ENCODE data around the gene PLXNA2.
A peak's percentile ranks its signal among the peaks of the same experiment; 100 is the strongest.

DNA sequence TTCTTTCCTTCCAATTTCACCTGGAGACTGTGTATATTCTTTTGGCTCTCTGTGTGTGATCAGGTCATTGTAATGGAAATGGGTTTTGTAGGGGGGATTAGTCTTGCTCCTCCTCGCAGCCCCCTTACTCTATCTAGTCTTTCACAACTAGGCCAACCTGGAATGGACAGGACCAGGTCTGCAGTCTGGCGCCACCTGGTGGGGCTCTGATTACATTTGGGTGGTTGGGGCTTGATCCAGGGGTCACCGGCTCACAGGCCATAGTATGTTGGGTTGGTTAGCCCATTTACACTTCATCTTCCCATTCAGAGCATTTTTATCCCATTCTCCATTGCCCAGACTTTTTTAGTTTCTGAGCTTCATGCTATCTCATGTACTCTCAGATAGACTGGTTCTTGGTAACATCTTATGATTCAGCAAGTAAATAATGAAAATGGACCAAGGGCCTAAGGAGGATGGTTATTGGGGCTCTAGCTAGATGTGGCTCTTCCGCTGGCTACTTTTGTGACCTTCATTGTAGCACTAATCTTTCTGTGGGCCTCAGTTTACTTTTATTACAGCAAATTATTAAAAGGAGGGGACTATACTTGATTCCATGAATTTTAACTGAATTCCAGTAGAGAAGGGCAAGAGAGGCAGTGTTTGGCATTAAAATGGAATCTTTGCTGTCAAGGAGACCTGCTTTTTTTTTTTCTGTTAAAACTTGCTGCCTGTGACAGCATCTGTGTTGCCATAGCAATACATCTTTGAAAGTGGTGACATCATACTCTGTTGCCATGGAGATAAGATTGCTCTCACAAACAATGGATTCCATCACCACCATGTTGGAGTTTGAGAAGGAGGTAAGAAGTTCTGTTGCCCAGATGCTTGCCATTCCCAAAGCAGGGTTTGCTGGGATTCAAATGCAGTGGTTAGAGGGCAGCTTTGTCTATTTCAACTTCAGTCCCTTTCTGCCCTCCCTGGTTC is 150.1 kb downstream of the PLXNA2 start:
- TF ChIP-seq POLR2AphosphoS5 (IDR thresholded peaks at IDR 0.05; ENCODE audit: low read depth, low read length) (no peak), CHD1 (IDR thresholded peaks at IDR 0.05; ENCODE audit: low read depth, low read length) (no peak), NRF1 (IDR thresholded peaks at IDR 0.05; ENCODE audit: low read depth, low read length) (no peak), RFX5 (IDR thresholded peaks at IDR 0.05; ENCODE audit: borderline replicate concordance, low read depth, low read length) (no peak), POLR2A (IDR thresholded peaks at IDR 0.05; ENCODE audit: control extremely low read depth in 1 of 2, low read depth in 2 of 2, low read length in 2 of 2) (no peak), TCF12 (IDR thresholded peaks at IDR 0.05; ENCODE audit: low read depth, low read length) (no peak), KDM1A (IDR thresholded peaks at IDR 0.05; ENCODE audit: borderline replicate concordance, low read length) (no peak)
- TF ChIP-seq, protein P1, sequence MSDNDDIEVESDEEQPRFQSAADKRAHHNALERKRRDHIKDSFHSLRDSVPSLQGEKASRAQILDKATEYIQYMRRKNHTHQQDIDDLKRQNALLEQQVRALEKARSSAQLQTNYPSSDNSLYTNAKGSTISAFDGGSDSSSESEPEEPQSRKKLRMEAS (IDR thresholded peaks at IDR 0.05): no peak
- TF ChIP-seq, protein P2, sequence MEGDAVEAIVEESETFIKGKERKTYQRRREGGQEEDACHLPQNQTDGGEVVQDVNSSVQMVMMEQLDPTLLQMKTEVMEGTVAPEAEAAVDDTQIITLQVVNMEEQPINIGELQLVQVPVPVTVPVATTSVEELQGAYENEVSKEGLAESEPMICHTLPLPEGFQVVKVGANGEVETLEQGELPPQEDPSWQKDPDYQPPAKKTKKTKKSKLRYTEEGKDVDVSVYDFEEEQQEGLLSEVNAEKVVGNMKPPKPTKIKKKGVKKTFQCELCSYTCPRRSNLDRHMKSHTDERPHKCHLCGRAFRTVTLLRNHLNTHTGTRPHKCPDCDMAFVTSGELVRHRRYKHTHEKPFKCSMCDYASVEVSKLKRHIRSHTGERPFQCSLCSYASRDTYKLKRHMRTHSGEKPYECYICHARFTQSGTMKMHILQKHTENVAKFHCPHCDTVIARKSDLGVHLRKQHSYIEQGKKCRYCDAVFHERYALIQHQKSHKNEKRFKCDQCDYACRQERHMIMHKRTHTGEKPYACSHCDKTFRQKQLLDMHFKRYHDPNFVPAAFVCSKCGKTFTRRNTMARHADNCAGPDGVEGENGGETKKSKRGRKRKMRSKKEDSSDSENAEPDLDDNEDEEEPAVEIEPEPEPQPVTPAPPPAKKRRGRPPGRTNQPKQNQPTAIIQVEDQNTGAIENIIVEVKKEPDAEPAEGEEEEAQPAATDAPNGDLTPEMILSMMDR (IDR thresholded peaks at IDR 0.05; ENCODE audit: control extremely low read depth in 1 of 3, insufficient read depth in 1 of 3, low read depth in 1 of 3, low read length in 3 of 3): peak; percentile 88 to 94 (median 89)
- TF ChIP-seq, protein P3, sequence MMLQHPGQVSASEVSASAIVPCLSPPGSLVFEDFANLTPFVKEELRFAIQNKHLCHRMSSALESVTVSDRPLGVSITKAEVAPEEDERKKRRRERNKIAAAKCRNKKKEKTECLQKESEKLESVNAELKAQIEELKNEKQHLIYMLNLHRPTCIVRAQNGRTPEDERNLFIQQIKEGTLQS (IDR thresholded peaks at IDR 0.05; ENCODE audit: insufficient read depth, low read depth, low read length): no peak
- TF ChIP-seq, protein P4, sequence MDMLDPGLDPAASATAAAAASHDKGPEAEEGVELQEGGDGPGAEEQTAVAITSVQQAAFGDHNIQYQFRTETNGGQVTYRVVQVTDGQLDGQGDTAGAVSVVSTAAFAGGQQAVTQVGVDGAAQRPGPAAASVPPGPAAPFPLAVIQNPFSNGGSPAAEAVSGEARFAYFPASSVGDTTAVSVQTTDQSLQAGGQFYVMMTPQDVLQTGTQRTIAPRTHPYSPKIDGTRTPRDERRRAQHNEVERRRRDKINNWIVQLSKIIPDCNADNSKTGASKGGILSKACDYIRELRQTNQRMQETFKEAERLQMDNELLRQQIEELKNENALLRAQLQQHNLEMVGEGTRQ (IDR thresholded peaks at IDR 0.05; ENCODE audit: low read length): no peak
